Epithelial cell of alveolus of lung (primary cell): ENCODE data around the gene RABEP2. TPM values are rescaled to one million over a fixed set of nuclear protein-coding genes. Genes with fewer than 3 reads are reported as not detected.

ENCODE experiments used
- total RNA-seq: library from RNA; depleted of rRNA; stranded (reverse); fragments of >200 nt; gene quantifications from 2 replicates; pipeline ENCODE4 v1.2.1, GENCODE V29; 2015

RABEP2 gene, protein sequence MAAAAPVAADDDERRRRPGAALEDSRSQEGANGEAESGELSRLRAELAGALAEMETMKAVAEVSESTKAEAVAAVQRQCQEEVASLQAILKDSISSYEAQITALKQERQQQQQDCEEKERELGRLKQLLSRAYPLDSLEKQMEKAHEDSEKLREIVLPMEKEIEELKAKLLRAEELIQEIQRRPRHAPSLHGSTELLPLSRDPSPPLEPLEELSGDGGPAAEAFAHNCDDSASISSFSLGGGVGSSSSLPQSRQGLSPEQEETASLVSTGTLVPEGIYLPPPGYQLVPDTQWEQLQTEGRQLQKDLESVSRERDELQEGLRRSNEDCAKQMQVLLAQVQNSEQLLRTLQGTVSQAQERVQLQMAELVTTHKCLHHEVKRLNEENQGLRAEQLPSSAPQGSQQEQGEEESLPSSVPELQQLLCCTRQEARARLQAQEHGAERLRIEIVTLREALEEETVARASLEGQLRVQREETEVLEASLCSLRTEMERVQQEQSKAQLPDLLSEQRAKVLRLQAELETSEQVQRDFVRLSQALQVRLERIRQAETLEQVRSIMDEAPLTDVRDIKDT
- total RNA-seq, result 17.8 and 18.2 TPM in 2 replicates

DNA sequence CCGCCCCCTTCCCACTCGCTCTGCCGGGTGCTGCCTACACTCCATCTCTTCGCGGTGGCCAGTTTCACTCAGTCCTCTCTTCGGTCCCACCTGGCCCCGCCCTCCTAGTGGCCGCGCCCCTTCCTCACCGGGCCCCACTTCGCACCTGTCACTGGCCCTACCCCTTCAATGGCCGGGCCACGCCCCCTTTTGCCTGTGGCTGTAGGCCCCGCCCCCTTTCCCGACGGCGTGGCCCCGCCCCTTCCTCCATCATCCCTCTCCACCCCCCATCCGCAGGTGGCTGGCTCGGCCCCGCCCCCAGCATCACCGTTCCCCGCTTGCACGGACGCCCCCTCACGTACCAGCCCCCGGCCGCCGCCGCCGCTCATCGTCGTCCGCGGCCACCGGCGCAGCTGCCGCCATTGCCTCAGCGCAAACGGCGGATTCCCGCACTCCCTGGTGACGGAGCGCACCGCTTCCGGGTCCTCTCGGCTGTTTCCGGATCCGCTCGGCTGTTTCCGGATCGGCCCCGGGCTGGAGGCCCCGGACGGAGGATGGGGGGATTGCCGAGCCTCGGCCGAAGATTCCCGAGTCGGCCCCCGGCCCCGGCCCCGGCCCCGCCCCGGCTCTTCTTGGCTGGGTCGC is at the start of gene RABEP2:
Gene RABEP2 (minus strand): TSS at position 477 of the 624 bp plus-strand sequence. CDS start 75 bp downstream, at position 402.

DNA sequence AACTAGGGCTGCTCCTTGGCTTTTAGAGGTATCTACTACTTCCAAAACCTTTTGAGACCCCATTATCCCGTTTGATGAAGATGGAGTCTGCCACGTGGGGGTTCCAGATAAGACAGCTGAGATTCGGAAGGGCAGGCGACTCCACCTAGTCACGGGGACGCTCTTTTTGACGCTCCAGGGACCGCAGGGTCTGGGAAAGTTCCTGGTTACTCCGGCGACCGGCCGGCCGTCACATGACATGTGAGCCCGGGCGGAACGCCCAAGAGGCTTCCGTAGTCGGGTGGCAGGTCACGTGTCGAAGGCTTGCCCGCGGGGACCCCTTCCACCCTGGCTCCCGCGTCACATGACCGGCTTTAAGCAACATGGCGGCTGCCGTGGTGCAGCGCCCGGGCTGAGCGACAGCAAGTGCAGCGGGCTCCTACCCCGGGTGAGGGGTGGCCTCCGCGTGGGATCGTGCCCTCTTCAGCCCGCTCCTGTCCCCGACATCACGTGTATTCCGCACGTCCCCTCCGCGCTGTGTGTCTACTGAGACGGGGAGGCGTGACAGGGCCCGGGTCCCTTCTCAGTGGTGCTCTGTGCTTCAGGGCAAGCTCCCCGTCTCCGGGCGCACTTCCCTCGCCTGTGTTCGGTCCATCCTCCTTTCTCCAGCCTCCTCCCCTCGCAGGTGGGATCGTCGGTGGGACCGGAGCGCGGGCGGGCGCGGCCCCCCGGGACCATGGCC is 49.6 kb upstream of the RABEP2 start, which contains the start of gene SPNS1:
Gene SPNS1 (plus strand): TSS at position 342 of the 721 bp plus-strand sequence. CDS start 374 bp downstream, at position 716.

DNA sequence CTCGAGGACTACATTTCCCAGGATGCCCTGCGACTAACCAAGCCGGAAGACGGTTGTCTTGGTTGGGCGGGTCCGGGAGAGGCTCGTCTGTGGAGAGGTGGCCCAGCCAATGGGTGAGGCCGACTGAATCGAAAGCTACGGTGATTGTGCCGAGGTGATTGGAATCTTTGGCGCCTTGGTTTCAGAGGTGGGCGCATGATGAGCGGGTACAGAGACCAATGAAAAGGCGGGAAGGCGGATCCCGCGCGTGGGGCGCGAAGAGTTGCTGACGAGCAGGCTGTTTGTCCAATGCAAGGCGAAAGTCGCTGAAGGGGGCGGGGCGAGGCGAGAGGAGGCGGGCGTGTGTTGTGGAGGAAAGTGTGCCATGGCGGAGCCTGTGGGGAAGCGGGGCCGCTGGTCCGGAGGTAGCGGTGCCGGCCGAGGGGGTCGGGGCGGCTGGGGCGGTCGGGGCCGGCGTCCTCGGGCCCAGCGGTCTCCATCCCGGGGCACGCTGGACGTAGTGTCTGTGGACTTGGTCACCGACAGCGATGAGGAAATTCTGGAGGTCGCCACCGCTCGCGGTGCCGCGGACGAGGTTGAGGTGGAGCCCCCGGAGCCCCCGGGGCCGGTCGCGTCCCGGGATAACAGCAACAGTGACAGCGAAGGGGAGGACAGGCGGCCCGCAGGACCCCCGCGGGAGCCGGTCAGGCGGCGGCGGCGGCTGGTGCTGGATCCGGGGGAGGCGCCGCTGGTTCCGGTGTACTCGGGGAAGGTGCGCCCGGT is 25.8 kb upstream of the RABEP2 start, which contains the start of gene NFATC2IP:
Gene NFATC2IP (plus strand): TSS at position 290 of the 762 bp plus-strand sequence. CDS start 75 bp downstream, at position 365.

DNA sequence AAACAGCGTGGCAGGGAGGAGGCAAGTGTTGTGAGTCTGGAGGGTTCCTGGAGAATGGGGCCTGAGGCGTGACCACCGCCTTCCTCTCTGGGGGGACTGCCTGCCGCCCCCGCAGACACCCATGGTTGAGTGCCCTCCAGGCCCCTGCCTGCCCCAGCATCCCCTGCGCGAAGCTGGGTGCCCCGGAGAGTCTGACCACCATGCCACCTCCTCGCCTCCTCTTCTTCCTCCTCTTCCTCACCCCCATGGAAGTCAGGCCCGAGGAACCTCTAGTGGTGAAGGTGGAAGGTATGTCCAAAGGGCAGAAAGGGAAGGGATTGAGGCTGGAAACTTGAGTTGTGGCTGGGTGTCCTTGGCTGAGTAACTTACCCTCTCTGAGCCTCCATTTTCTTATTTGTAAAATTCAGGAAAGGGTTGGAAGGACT is 6.8 kb upstream of the RABEP2 start, which contains the start of gene CD19:
Gene CD19 (plus strand): TSS at position 171 of the 425 bp plus-strand sequence. CDS start 30 bp downstream, at position 201.

DNA sequence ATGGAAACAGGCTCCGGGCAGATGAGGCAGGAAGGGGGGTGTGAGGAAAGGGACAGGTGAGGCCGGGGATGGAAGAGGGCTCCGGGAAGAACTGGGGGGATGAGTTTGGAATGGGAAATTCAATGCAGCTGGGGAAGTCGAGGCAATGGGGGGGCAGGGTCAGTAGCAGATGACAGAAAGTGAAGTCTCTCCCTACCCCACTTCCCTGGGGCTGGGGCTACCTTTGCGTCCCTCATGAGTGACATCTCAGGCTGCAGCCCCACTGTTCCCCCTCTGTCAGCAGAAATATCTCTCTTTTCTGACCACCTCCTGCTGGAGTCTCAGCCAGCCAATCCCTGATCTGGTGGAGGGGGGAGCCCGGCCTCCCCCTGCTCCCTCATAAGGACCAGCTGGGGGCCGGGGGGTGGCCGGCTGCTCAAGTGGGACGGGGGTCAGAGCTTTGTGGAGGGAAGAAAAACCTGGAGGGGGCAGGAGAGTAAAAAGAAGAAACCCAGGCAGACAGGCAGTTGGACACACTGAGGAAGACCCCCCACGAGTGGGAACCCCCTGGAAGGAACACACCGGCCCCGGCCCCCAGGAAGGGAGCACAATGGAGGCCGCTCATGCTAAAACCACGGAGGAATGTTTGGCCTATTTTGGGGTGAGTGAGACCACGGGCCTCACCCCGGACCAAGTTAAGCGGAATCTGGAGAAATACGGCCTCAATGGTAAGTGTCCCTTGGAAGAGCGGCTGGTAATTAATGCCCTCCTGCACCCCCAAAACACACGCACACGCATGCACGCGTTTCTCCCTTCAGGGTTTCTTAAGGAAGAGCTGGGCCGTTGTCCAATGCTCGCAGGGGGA is 46.7 kb downstream of the RABEP2 start, which contains the start of gene ATP2A1:
Gene ATP2A1 (plus strand): TSS at position 406 of the 844 bp plus-strand sequence. CDS start 184 bp downstream, at position 590.

Other genes starting within 250 kb of the RABEP2 start
- gene EIF3C, start 213.8 kb downstream of the RABEP2 start, total RNA-seq, result 171 and 244 TPM in 2 replicates
- gene NPIPB9, start 173.5 kb downstream of the RABEP2 start, total RNA-seq, result 0.24 TPM in 1 of 2 replicates, not detected in the other
- gene ATXN2L, start 102.2 kb downstream of the RABEP2 start, total RNA-seq, result 79.3 and 130 TPM in 2 replicates
- 157 and 179 TPM in 2 replicates for gene TUFM, start 78.9 kb downstream of the RABEP2 start, total RNA-seq
- 17.7 and 37.1 TPM in 2 replicates for gene SH2B1, start 61.4 kb downstream of the RABEP2 start, total RNA-seq
- 0.65 and 2.2 TPM in 2 replicates for gene ATP2A1, start 46.8 kb downstream of the RABEP2 start, total RNA-seq
- gene CD19, start 6.7 kb upstream of the RABEP2 start, total RNA-seq, result 0.26 TPM in 1 of 2 replicates, not detected in the other
- 9.8 and 19.2 TPM in 2 replicates for gene NFATC2IP, start 25.7 kb upstream of the RABEP2 start, total RNA-seq
- gene SPNS1, start 49.5 kb upstream of the RABEP2 start, total RNA-seq, result 41.9 and 49.6 TPM in 2 replicates
- 1.4 and 1.7 TPM in 2 replicates for gene LAT, start 59.8 kb upstream of the RABEP2 start, total RNA-seq